Measurements from ENCODE around the gene PCDHGA8. TPM values are rescaled to one million over a fixed set of nuclear protein-coding genes. Genes with fewer than 3 reads are reported as not detected.

PCDHGA8 gene
- total RNA-seq, 1 experiment from 2014 or later = 0.28 TPM

GRCh38 chr5:141409598-141410306 is 17.3 kb downstream of the PCDHGA8 start:
- no peaks in the 10 kb centered on the region for H3K27me3 Mint-ChIP-seq (ENCODE audit: insufficient read depth, unreplicated experiment)
- H3K9me3 Mint-ChIP-seq (ENCODE audit: unreplicated experiment) = peaks cover 49% of the 10 kb centered on the region
- intact Hi-C loops (cut with micrococcal nuclease) = loop anchor here (10.0 kb wide), 2 partner anchors 185 to 325 kb away; partner anchors contain the start of gene PCDHB14
- no peaks in the 10 kb centered on the region for H3K4me1 Mint-ChIP-seq (ENCODE audit: insufficient read depth, unreplicated experiment)
- peaks cover 5% of the 10 kb centered on the region for H3K36me3 Mint-ChIP-seq (ENCODE audit: insufficient read depth, unreplicated experiment)
- H3K27ac Mint-ChIP-seq (ENCODE audit: low read depth, unreplicated experiment) = no peak overlapping the region
- ChIA-PET POLR2A (no interaction called here), CTCF (interaction anchor here (0.6 kb wide), 1 partner anchor 995 kb away, joined by 3 read pairs; no protein-coding TSS in a partner anchor)
- BruUV-seq (replicated peaks) = no TSS peak
- no peak for TF ChIP-seq CTCF (IDR thresholded peaks at IDR 0.05; ENCODE audit: unreplicated experiment)
- DNase-seq (ENCODE audit: unreplicated experiment) = no peak
- no peak overlapping the region for H3K4me3 Mint-ChIP-seq (ENCODE audit: unreplicated experiment)

GRCh38 chr5:141411575-141411974 is 19.1 kb downstream of the PCDHGA8 start:
- Mint-ChIP-seq H3K4me3 (ENCODE audit: unreplicated experiment) (no peak overlapping the region), H3K27ac (ENCODE audit: low read depth, unreplicated experiment) (no peak overlapping the region), H3K36me3 (ENCODE audit: insufficient read depth, unreplicated experiment) (peaks cover 5% of the 10 kb centered on the region), H3K27me3 (ENCODE audit: insufficient read depth, unreplicated experiment) (no peaks in the 10 kb centered on the region), H3K9me3 (ENCODE audit: unreplicated experiment) (peaks cover 41% of the 10 kb centered on the region), H3K4me1 (ENCODE audit: insufficient read depth, unreplicated experiment) (no peaks in the 10 kb centered on the region)
- CTCF ChIA-PET = interaction anchor here (0.6 to 4.2 kb wide), 3 partner anchors 66 to 113 kb away, joined by 3 to 37 read pairs (median 4); no protein-coding TSS in a partner anchor
- intact Hi-C loops (cut with micrococcal nuclease) = loop anchor here (10.0 kb wide), 2 partner anchors 187 to 327 kb away; partner anchors contain the start of gene PCDHB14
- DNase-seq (ENCODE audit: unreplicated experiment) = no peak
- TF ChIP-seq CTCF (IDR thresholded peaks at IDR 0.05; ENCODE audit: unreplicated experiment) = no peak
- POLR2A ChIA-PET = interaction anchor here (1.3 kb wide), 1 partner anchor 153 kb away, joined by 6 read pairs; no protein-coding TSS in a partner anchor
- BruUV-seq (replicated peaks) = no TSS peak

- intact Hi-C loops (cut with micrococcal nuclease) = loop anchor here (1.0 to 10.0 kb wide), 4 partner anchors 111 to 328 kb away; partner anchors contain the start of gene PCDHB14
- Mint-ChIP-seq H3K4me3 (ENCODE audit: unreplicated experiment) (peak within 1 kb of the TSS; percentile 54), H3K36me3 (ENCODE audit: insufficient read depth, unreplicated experiment) (peaks cover 5% of the 10 kb centered on the region), H3K27ac (ENCODE audit: low read depth, unreplicated experiment) (no peak within 1 kb of the TSS), H3K4me1 (ENCODE audit: insufficient read depth, unreplicated experiment) (no peaks in the 10 kb centered on the region), H3K27me3 (ENCODE audit: insufficient read depth, unreplicated experiment) (no peaks in the 10 kb centered on the region), H3K9me3 (ENCODE audit: unreplicated experiment) (peaks cover 41% of the 10 kb centered on the region)
- peak; percentile 67 for TF ChIP-seq CTCF (IDR thresholded peaks at IDR 0.05; ENCODE audit: unreplicated experiment)
- DNase-seq (ENCODE audit: unreplicated experiment) = peak; percentile 83
- ChIA-PET POLR2A (interaction anchor here (1.0 to 1.5 kb wide), 6 partner anchors 63 to 148 kb away, joined by 3 to 11 read pairs (median 3); partner anchors contain the start of gene PCDHGC3), CTCF (interaction anchor here (0.6 to 5.5 kb wide), 29 partner anchors 9 to 236 kb away, joined by 3 to 38 read pairs (median 5); partner anchors contain the start of genes PCDHB11, PCDHB14, PCDHGB4 and PCDHGC3)
- TSS peak; percentile 47 for BruUV-seq (replicated peaks)
Measured at GRCh38 chr5:141412854-141413539, 20.6 kb downstream of the PCDHGA8 start, which contains the start of gene PCDHGA10. PCDHGA10 (plus strand) TSS chr5:141412987; CDS start chr5:141413176, 189 bp downstream.
